Islet precursor cell (in vitro differentiated cells): ENCODE data around the gene KRTAP10-11.
"Not testable (repeated sequence)": the region's sequence is repeated elsewhere in the genome, so short reads cannot be mapped to it uniquely, and the experiment has no call there.

Experiments used
- DNase-seq: peaks from one replicate; pipeline ENCODE4 v3.0.0-alpha.2; 2018

Gene KRTAP10-11

GRCh38 chr21:44615911-44616590 is 30.2 kb upstream of the KRTAP10-11 start:
- DNase-seq, result no peak

- no peak for DNase-seq
These were observed 29.7 kb upstream of the KRTAP10-11 start for GRCh38 chr21:44616591-44616926.

GRCh38 chr21:44617071-44617501 is 29.1 kb upstream of the KRTAP10-11 start:
- no peak for DNase-seq

- DNase-seq, result no peak
These were observed 27.7 kb upstream of the KRTAP10-11 start for GRCh38 chr21:44618504-44618903.

- no peak for DNase-seq
These were observed 27.3 kb upstream of the KRTAP10-11 start for GRCh38 chr21:44618909-44619308.

- no peak for DNase-seq
These were observed 26.3 kb upstream of the KRTAP10-11 start for GRCh38 chr21:44619886-44620285.

- no peak for DNase-seq
These were observed 22.6 kb upstream of the KRTAP10-11 start for GRCh38 chr21:44623575-44623974.

GRCh38 chr21:44625756-44626155 is 20.5 kb upstream of the KRTAP10-11 start:
- DNase-seq, result no peak

- DNase-seq, result no peak
These were observed 20.0 kb upstream of the KRTAP10-11 start for GRCh38 chr21:44626262-44626661.

GRCh38 chr21:44626673-44627143 is 19.5 kb upstream of the KRTAP10-11 start, which contains the start of gene KRTAP10-9:
Gene KRTAP10-9, plus strand, starts transcription at chr21:44627093. Its CDS starts 79 bp downstream, at chr21:44627172.
- no peak for DNase-seq

- not testable (repeated sequence) for DNase-seq
These were observed 18.9 kb upstream of the KRTAP10-11 start for GRCh38 chr21:44627181-44627822.

GRCh38 chr21:44627831-44628233 is 18.4 kb upstream of the KRTAP10-11 start:
- not testable (repeated sequence) for DNase-seq

GRCh38 chr21:44628707-44629391 is 17.4 kb upstream of the KRTAP10-11 start:
- no peak for DNase-seq

- no peak for DNase-seq
These were observed 15.8 kb upstream of the KRTAP10-11 start for GRCh38 chr21:44630440-44630839.

GRCh38 chr21:44632067-44632466 is 14.1 kb upstream of the KRTAP10-11 start:
- no peak for DNase-seq

- DNase-seq, result no peak
These were observed 9.8 kb upstream of the KRTAP10-11 start for GRCh38 chr21:44636209-44637017.

- DNase-seq, result no peak
These were observed 9.0 kb upstream of the KRTAP10-11 start, which contains the start of gene KRTAP10-10 for GRCh38 chr21:44637018-44637850. Gene KRTAP10-10, plus strand, starts transcription at chr21:44637356. Its CDS starts 62 bp downstream, at chr21:44637418.

- not testable (repeated sequence) for DNase-seq
These were observed 8.3 kb upstream of the KRTAP10-11 start for GRCh38 chr21:44637851-44638348.

- not testable (repeated sequence) for DNase-seq
These were observed 7.5 kb upstream of the KRTAP10-11 start for GRCh38 chr21:44638506-44639330.

GRCh38 chr21:44639331-44639655 is 6.9 kb upstream of the KRTAP10-11 start:
- DNase-seq, result no peak

GRCh38 chr21:44640761-44641160 is 5.5 kb upstream of the KRTAP10-11 start:
- no peak for DNase-seq
